HG02884 (cell line): ENCODE measurements around the gene IRX6.

ENCODE experiments used
- ATAC-seq: cut with Tn5 transposase; IDR thresholded peaks from one replicate; pipeline ENCODE4 v1.9.1; 2021; ENCODE audit warnings: mild to moderate bottlenecking, moderate library complexity; ENCODE audit not compliant: unreplicated experiment

IRX6 gene

GRCh38 chr16:55364811-55365210 lies 40.8 kb downstream of the IRX6 start:
- ATAC-seq, result no peak

DNA sequence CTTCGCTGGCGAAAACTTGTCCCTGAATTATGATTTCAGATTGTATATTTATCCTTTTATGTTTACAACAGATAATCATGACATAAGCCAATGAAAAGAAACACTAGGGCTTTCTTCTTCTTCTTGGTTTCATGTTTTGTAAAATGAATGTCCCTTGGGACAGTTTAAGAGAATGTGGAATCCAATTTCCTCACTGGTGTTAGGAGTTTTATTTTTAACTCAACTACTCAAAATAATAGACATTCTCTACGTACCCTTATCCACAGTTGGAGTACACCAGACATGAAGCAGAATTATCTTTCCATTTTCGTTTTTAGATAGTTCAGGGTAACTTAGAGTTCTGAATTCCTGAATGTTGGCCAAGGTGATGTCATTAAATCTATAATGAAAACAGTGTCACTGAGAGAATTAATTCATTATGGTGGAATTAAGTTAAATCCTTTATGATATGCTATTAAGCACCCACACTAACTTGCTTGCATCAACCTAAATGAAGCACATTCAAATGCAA lies 43.4 kb downstream of the IRX6 start:
- ATAC-seq, result no peak

- no peak for ATAC-seq
These were observed 44.0 kb downstream of the IRX6 start for GRCh38 chr16:55367866-55368603.

- ATAC-seq, result no peak
These were observed 45.1 kb downstream of the IRX6 start for GRCh38 chr16:55369151-55369550.

GRCh38 chr16:55370762-55371482 lies 46.9 kb downstream of the IRX6 start:
- ATAC-seq, result no peak

DNA sequence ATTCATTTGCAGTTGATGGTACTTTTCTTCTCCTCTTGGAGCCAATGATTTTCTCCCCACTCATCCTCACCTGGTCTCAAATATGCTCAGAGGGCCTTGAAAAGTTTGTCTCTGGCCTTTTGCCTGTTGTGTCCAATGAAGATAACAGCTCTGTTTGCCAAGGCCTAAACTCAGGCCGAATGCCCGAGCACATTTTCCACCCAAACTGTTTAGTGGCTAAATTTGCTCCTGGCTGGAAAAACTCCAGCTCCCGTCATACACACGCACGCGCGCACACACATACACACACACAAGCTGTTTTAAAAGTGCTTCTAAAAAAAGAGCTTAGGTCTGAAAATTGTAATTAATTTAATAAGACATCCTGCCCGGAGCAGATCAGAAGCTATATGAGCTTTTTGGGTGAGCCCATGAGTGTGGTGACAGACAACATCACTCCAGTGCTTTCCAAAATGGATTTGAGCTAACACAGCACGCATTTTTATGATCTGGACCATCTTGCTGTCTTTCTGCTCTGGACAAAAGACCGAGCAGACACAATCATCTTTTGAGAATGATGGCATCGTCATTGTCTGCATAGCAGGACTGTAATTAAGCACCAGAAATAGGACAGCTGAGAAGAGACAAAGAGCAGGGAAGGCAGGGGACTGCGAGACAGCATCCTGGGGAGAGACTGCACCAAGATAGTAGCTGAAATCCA lies 48.9 kb downstream of the IRX6 start:
- no peak for ATAC-seq

- no peak for ATAC-seq
These were observed 49.5 kb downstream of the IRX6 start for GRCh38 chr16:55373489-55373832.

- ATAC-seq, result no peak
These were observed 52.0 kb downstream of the IRX6 start for GRCh38 chr16:55376045-55376444.

DNA sequence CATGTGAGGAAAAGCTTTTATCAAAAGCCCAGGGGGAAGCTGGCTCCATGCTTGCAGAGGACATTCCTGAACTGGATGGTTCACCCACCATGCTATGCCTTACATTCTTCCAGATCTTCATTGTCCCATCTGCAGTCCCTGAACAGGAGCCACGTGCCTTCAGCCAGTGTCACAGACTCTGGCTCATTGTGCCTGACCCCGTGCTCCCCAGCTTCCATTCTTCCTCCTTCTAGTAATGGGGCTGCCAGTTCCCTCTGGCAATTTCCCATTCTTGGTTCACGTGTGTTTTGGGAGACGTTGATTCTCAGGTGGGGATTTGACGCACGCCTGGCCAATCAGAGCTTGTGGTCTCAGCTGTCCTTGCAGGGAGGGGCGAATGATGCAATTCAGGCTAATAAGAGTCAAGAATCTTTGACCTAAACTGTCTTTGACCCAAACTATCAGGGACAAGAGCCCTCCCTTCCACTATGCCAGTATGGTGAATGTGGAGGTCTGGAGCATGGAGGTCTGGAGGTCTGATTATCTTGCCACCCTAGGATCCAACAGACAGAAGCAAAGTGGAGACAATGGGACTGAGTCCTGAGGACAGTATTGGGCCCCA lies 52.7 kb downstream of the IRX6 start:
- ATAC-seq, result no peak

DNA sequence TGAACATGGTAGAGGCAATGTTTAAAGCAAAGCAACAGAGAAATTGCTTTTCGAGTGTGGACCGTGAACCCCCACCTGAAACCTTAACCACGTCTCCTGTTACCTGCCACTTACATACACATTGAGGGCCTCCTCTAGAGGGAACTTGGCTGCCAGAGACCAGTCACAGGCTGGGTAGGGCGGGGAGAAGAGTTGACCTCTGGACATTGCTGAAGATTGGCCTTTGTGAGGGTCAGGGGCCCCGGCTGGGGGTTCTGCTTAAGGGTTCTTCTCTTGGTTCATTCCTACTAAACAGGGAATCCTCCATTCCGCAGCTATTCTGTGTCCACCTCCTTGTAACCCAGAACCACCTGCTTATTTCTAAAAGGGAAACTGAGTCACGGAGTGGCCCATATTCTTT lies 53.8 kb downstream of the IRX6 start:
- no peak for ATAC-seq

DNA sequence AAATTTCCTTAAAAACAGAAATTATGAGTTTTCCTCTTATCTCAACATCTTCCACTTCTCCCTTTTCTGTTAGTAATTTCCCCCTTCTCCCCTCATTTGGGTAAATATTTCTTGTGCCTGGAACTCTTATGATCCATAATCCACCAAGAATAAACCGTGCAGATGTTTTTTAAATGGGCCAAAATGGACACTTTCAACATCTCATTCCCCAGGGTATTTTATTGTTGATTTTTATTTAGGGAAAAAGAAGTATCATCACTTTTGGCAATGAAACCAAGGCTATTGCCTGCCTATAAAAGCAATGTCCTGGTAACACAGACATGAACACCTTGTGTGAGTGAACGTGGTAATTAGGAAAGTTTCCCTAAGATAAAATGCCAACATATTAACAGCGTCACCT lies 54.6 kb downstream of the IRX6 start:
- ATAC-seq, result no peak

DNA sequence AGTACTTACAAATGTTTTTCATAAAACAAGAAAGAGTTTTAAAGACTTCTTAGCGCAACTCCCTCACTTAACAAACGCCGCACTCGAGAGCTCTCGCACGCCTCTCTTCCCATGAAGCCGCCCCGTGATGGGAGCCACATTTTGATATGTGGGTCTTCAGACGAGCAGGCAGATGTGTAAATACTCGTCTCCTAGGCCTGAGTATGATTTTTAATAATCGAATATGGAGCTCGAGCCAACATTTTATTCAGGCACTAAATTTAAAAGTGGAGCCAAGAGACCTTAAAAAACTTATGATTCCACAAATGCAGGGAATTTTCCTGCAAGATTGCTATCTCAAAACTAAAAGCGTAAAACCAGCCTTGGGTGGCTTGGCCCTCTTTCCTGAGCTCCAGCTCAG lies 55.4 kb downstream of the IRX6 start:
- no peak for ATAC-seq

DNA sequence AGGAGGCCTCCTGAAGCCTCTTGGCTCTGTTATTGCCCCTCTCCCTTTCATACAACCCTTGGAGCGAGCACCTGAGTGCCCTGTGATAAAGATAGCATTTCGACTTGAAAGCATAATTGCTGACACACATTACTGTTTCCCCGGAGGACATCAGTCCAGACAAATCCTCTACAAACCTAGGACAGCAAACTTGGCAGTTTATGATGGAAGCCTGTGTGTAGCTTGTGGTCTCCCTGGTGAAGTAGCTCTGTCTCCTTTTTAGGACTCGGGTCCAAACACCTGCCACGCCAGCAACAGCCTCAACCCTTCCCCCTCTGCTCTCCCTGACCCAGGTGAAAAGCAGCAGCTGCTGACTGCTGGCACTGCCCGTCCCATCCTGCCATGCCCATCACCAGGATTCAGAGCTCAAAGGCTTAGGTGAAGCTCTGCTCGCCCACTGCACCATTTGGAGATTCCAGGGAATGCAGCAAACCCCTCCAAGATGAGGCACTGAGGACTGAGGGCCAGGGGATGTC lies 55.9 kb downstream of the IRX6 start:
- ATAC-seq, result no peak
